ENCODE measurements around the gene ATRIP.

DNA sequence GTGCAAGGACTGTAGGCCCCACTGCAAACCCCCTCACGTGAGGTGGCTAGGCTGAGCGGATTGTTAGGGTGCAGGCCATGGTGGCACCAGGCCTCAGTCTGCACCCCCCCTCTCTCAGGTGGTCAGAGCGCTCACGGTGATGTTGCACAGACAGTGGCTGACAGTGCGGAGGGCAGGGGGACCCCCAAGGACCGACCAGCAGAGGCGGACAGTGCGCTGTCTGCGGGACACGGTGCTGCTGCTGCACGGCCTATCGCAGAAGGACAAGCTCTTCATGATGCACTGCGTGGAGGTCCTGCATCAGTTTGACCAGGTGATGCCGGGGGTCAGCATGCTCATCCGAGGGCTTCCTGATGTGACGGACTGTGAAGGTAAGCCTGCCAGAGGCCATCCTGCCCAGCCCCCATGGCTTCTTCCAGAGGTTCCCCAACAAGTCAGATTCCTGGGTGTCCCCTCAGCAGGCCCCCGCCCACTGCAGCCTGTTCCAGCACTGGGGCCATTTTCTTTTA lies 18.2 kb downstream of the ATRIP start:
- TF ChIP-seq, protein P1, sequence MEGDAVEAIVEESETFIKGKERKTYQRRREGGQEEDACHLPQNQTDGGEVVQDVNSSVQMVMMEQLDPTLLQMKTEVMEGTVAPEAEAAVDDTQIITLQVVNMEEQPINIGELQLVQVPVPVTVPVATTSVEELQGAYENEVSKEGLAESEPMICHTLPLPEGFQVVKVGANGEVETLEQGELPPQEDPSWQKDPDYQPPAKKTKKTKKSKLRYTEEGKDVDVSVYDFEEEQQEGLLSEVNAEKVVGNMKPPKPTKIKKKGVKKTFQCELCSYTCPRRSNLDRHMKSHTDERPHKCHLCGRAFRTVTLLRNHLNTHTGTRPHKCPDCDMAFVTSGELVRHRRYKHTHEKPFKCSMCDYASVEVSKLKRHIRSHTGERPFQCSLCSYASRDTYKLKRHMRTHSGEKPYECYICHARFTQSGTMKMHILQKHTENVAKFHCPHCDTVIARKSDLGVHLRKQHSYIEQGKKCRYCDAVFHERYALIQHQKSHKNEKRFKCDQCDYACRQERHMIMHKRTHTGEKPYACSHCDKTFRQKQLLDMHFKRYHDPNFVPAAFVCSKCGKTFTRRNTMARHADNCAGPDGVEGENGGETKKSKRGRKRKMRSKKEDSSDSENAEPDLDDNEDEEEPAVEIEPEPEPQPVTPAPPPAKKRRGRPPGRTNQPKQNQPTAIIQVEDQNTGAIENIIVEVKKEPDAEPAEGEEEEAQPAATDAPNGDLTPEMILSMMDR (IDR thresholded peaks at IDR 0.05) = no peak
- no peak for TF ChIP-seq POLR2A (IDR thresholded peaks at IDR 0.05)

All from lower leg skin (tissue), 3 donors.